Gastrocnemius medialis (tissue), 4 donors: ENCODE measurements around the gene TRAPPC5.

Source experiments
- CTCF ChIP-seq, 5 experiments: fragments of 450-650 bp in 3 of 5; fragments of 200-600 bp in 2 of 5; sonication (generic) in 2 of 5; IDR thresholded peaks in 4 of 5; conservative IDR thresholded peaks in 1 of 5; 1 replicate in 4 of 5; 2 replicates in 1 of 5; pipeline ENCODE4 v1.5.1; 2016 to 2019; ENCODE audit warnings: antibody characterized with exemption in 5 of 5, mild to moderate bottlenecking in 3 of 5, moderate library complexity in 3 of 5
- POLR2A ChIP-seq, 2 donors: fragments of 450-650 bp; IDR thresholded peaks; one replicate each; pipeline ENCODE4 v1.6.1; 2017; ENCODE audit warnings: antibody characterized with exemption in 2 of 2, mild to moderate bottlenecking in 2 of 2, moderate library complexity in 2 of 2

- no peak for TF ChIP-seq CTCF (IDR thresholded peaks at IDR 0.05 in 4 of 5, conservative IDR thresholded peaks at IDR 0.05 in 1 of 5)
- TF ChIP-seq POLR2A (IDR thresholded peaks at IDR 0.05): no peak
These were observed 13.9 kb downstream of the TRAPPC5 start for GRCh38 chr19:7694499-7694898.
